HepG2 (cell line): ENCODE measurements around the gene PTCRA. TPM values are rescaled to one million over a fixed set of nuclear protein-coding genes. Genes with fewer than 3 reads are reported as not detected.

ENCODE experiments used
- AKAP8 ChIP-seq: sonication (generic); formaldehyde crosslinking; IDR thresholded peaks from 2 replicates; pipeline ENCODE4 v1.5.1; 2020; ENCODE audit warnings: mild to moderate bottlenecking, missing genetic modification reagents
- CBX5 ChIP-seq: sonication (generic); formaldehyde crosslinking; IDR thresholded peaks from 2 replicates; pipeline ENCODE4 v1.4.0; 2020; ENCODE audit warnings: missing genetic modification reagents, borderline replicate concordance
- DZIP1 ChIP-seq: sonication (generic); formaldehyde crosslinking; IDR thresholded peaks from 2 replicates; pipeline ENCODE4 v1.5.0; 2020; ENCODE audit warnings: mild to moderate bottlenecking, missing genetic modification reagents
- FOXP1 ChIP-seq, 2 experiments: fragments of 450-650 bp in 1 of 2; IDR thresholded peaks; 2 replicates each; pipeline ENCODE4 v1.6.1; 2017 to 2018; ENCODE audit warnings: antibody characterized with exemption in 1 of 2
- GATAD1 ChIP-seq: IDR thresholded peaks from 2 replicates; pipeline ENCODE4 v1.6.1; 2016; ENCODE audit warnings: missing genetic modification reagents, missing compliant biosample characterization
- GATAD2A ChIP-seq: IDR thresholded peaks from 2 replicates; pipeline ENCODE4 v1.6.1; 2016
- GRHL1 ChIP-seq: sonication (generic); formaldehyde crosslinking; conservative IDR thresholded peaks from 2 replicates; pipeline ENCODE4 v1.8.0; 2022; ENCODE audit warnings: missing genetic modification reagents
- HIC2 ChIP-seq: sonication (generic); formaldehyde crosslinking; IDR thresholded peaks from 2 replicates; pipeline ENCODE4 v1.9.0; 2022; ENCODE audit warnings: low read depth, missing genetic modification reagents
- KDM1A ChIP-seq: IDR thresholded peaks from 2 replicates; pipeline ENCODE4 v1.6.1; 2016; ENCODE audit warnings: missing compliant biosample characterization
- KMT2A ChIP-seq: sonication (generic); formaldehyde crosslinking; IDR thresholded peaks from 2 replicates; pipeline ENCODE4 v1.4.0; 2020; ENCODE audit warnings: missing genetic modification reagents
- MAFK ChIP-seq, 2 experiments: IDR thresholded peaks in 1 of 2; conservative IDR thresholded peaks in 1 of 2; 2 replicates each; pipeline ENCODE4 v1.6.1; 2011; ENCODE audit warnings: improper control_type of control experiment in 2 of 2, low read length in 2 of 2
- MEIS2 ChIP-seq: sonication (generic); formaldehyde crosslinking; IDR thresholded peaks from 2 replicates; pipeline ENCODE4 v1.9.0; 2021; ENCODE audit warnings: mild to moderate bottlenecking, missing genetic modification reagents
- MTA1 ChIP-seq: sonication (generic); formaldehyde crosslinking; IDR thresholded peaks from 2 replicates; pipeline ENCODE4 v1.4.0; 2020; ENCODE audit warnings: missing genetic modification reagents, mild to moderate bottlenecking, borderline replicate concordance
- RFXAP ChIP-seq: sonication (generic); formaldehyde crosslinking; IDR thresholded peaks from 2 replicates; pipeline ENCODE4 v1.4.0; 2020; ENCODE audit warnings: missing genetic modification reagents, borderline replicate concordance
- TCF7 ChIP-seq: sonication (generic); IDR thresholded peaks from 2 replicates; pipeline ENCODE4 v1.6.1; 2016; ENCODE audit warnings: antibody characterized with exemption, low read depth
- TEAD3 ChIP-seq: optimal IDR thresholded peaks from 2 replicates; pipeline ENCODE3; 2016; ENCODE audit warnings: borderline replicate concordance
- TGIF2 ChIP-seq: IDR thresholded peaks from 2 replicates; pipeline ENCODE4 v1.6.1; 2016; ENCODE audit warnings: control low read depth, missing compliant biosample characterization
- ZIK1 ChIP-seq: sonication (generic); formaldehyde crosslinking; IDR thresholded peaks from 2 replicates; pipeline ENCODE4 v1.5.0; 2020; ENCODE audit warnings: mild to moderate bottlenecking, low read depth, missing genetic modification reagents, borderline replicate concordance
- ZNF225 ChIP-seq: sonication (generic); formaldehyde crosslinking; IDR thresholded peaks from 2 replicates; pipeline ENCODE4 v1.4.0; 2020; ENCODE audit warnings: mild to moderate bottlenecking, missing genetic modification reagents
- ZNF383 ChIP-seq: sonication (generic); formaldehyde crosslinking; IDR thresholded peaks from 2 replicates; pipeline ENCODE4 v1.4.0; 2020; ENCODE audit warnings: missing genetic modification reagents, mild to moderate bottlenecking, borderline replicate concordance
- ZNF839 ChIP-seq: sonication (generic); formaldehyde crosslinking; IDR thresholded peaks from 2 replicates; pipeline ENCODE4 v1.4.0; 2020; ENCODE audit warnings: missing genetic modification reagents, mild to moderate bottlenecking, borderline replicate concordance
- polyA plus RNA-seq, 8 experiments: library from polyadenylated mRNA; depleted of rRNA in 3 of 8; stranded (reverse) in 7 of 8; unstranded in 1 of 8; fragments of >200 nt; fragmentation: Illumina TruSeq in 4 of 8; extraction: Trizol in 4 of 8; gene quantifications; 2 replicates each; pipeline versions ENCODE4 v1.2.1 to v1.2.3, GENCODE V29; 2011 to 2016; ENCODE audit warnings: low read depth in 4 of 8, missing spikeins in 1 of 8, mixed read lengths in 1 of 8; ENCODE audit not compliant: insufficient read depth in 1 of 8
- total RNA-seq, 5 experiments: library from RNA; depleted of rRNA; stranded (reverse); fragments of >200 nt; fragmentation: Illumina TruSeq; extraction: Trizol; gene quantifications; 2 replicates each; pipeline ENCODE4 v1.2.3, GENCODE V29; 2016; ENCODE audit warnings: low read depth in 1 of 5
- TF ChIP-seq, protein P1 (sequence below): IDR thresholded peaks from 2 replicates; pipeline ENCODE4 v1.6.1; 2016; ENCODE audit warnings: missing genetic modification reagents, missing compliant biosample characterization

Gene PTCRA
- total and polyA plus RNA-seq, 2 of the 13 experiments (the other 11 are each of a cell fraction or from before 2014, with no cell fraction given), result not detected

GRCh38 chr6:42890311-42891198 lies 25.3 kb upstream of the PTCRA start (continued):
- TF ChIP-seq MAFK (conservative IDR thresholded peaks at IDR 0.05 in 1 of 2, IDR thresholded peaks at IDR 0.05 in 1 of 2; ENCODE audit: low read length in 2 of 2) (no peak), HIC2 (CRISPR knock-in tag) (peak; percentile 60), ZNF383 (CRISPR knock-in tag) (peak; percentile 79; the same call in 1 of the 2 replicates), RFXAP (CRISPR knock-in tag) (peak; percentile 64), ZIK1 (CRISPR knock-in tag) (peak; percentile 94), GATAD2A (peak; percentile 65), GRHL1 (CRISPR knock-in tag) (no peak), KMT2A (peak; percentile 89), TCF7 (no peak), DZIP1 (CRISPR knock-in tag) (peak; percentile 95), MEIS2 (no peak; the same call in 1 of the 2 replicates), MTA1 (CRISPR knock-in tag) (peak; percentile 89; the same call in 1 of the 2 replicates), TGIF2 (CRISPR knock-in tag) (peak; percentile 56; the same call in 1 of the 2 replicates), ZNF225 (peak; percentile 97; the same call in 1 of the 2 replicates), CBX5 (CRISPR knock-in tag) (peak; percentile 89; the same call in 1 of the 2 replicates), FOXP1 (IDR thresholded peaks at IDR 0.05) (no peak), FOXP1 (CRISPR knock-in tag; IDR thresholded peaks at IDR 0.05) (no peak; the same call in 1 of the 2 replicates), KDM1A (CRISPR knock-in tag) (no peak), TEAD3 (CRISPR knock-in tag) (peak; percentile 40), AKAP8 (CRISPR knock-in tag) (peak; percentile 97), ZNF839 (CRISPR knock-in tag) (peak; percentile 96), GATAD1 (CRISPR knock-in tag) (peak; percentile 87)
- TF ChIP-seq, protein P1, sequence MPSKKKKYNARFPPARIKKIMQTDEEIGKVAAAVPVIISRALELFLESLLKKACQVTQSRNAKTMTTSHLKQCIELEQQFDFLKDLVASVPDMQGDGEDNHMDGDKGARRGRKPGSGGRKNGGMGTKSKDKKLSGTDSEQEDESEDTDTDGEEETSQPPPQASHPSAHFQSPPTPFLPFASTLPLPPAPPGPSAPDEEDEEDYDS (CRISPR knock-in tag), result peak; percentile 78
